ENCODE data around the gene FHIT.

Gene FHIT

DNA sequence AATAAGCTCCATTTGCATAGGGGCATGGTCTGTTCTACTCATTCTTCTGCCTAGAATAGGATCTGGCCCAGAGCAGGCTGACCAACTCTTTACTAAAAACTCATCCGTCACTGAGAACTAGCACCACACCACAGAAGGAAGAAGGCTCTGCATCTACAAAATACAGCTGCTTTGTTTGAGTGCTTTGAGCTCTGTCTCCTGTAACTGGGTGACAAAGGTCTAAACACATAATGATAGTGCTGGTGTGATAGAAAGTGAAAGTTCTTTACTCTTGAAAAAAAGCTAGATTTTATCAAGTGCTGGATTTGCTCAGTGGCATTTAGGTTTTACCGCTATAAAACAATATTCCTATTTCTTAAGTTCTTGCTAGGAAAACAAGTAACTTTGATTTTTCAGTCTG, 140.7 kb downstream of the FHIT start:
- Histone ChIP-seq H3K79me2 (ENCODE audit: low read length) (no peaks in the 10 kb centered on the region), H3K9me3 (ENCODE audit: insufficient read depth, low read length) (no peaks in the 10 kb centered on the region), H3K4me1 (ENCODE audit: low read length) (peaks cover 16% of the 10 kb centered on the region), H3K27ac (ENCODE audit: low read length) (no peak overlapping the region), H4K20me1 (ENCODE audit: insufficient read depth, low read length) (no peaks in the 10 kb centered on the region), H2AFZ (ENCODE audit: low read depth, low read length) (no peak overlapping the region), H3K9ac (ENCODE audit: low read length) (no peak overlapping the region), H3K4me2 (ENCODE audit: low read length) (no peak overlapping the region), H3K4me3 (ENCODE audit: low read length) (no peak overlapping the region), H3K27me3 (ENCODE audit: low read depth, low read length) (no peaks in the 10 kb centered on the region), H3K36me3 (replicated peaks; ENCODE audit: low read depth, low read length) (no peaks in the 10 kb centered on the region)
- no peak for TF ChIP-seq EZH2phosphoT487 (IDR thresholded peaks at IDR 0.05; ENCODE audit: low read depth)
- TF ChIP-seq, protein P1, sequence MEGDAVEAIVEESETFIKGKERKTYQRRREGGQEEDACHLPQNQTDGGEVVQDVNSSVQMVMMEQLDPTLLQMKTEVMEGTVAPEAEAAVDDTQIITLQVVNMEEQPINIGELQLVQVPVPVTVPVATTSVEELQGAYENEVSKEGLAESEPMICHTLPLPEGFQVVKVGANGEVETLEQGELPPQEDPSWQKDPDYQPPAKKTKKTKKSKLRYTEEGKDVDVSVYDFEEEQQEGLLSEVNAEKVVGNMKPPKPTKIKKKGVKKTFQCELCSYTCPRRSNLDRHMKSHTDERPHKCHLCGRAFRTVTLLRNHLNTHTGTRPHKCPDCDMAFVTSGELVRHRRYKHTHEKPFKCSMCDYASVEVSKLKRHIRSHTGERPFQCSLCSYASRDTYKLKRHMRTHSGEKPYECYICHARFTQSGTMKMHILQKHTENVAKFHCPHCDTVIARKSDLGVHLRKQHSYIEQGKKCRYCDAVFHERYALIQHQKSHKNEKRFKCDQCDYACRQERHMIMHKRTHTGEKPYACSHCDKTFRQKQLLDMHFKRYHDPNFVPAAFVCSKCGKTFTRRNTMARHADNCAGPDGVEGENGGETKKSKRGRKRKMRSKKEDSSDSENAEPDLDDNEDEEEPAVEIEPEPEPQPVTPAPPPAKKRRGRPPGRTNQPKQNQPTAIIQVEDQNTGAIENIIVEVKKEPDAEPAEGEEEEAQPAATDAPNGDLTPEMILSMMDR (IDR thresholded peaks at IDR 0.05; ENCODE audit: low read depth, low read length): no peak

DNA sequence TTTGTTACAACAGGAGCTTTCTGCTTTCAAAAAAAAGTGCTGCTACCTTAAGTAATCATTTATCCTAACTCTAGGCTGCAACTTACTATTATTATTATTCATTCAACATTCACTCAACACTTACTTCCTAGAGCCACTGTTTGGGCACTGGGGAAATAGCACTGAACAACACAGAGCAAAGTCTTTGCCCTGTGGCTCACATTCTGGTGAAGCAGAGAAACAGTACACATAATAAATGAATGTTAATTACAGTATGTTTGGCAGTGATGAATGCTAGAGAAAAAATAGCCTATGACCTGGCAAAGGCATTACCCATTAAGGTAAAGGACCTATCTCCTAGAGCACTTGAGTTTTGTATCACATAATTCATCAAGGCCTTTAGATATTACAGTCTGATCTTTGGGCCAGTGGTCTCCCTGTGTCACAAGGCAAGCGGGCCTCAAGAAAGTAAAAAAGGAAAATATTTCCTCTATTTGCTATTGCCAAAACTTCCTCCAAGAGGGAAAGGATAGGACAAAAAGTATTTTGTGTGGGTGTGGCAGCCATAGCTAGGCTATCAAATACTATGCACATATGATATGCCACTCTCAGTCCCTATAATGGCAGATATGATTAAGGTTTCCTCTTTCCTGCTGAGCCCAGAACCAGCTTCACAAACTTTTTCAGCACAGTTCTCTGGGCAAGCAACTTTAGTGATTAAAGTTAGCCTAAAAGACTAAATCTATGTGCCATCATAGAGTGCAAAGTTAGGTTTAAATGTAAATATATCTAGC, 142.8 kb downstream of the FHIT start:
- Histone ChIP-seq H3K79me2 (ENCODE audit: low read length) (no peaks in the 10 kb centered on the region), H3K4me2 (ENCODE audit: low read length) (no peak overlapping the region), H3K27ac (ENCODE audit: low read length) (no peak overlapping the region), H3K9ac (ENCODE audit: low read length) (no peak overlapping the region), H3K4me1 (ENCODE audit: low read length) (peaks cover 16% of the 10 kb centered on the region), H4K20me1 (ENCODE audit: insufficient read depth, low read length) (no peaks in the 10 kb centered on the region), H3K4me3 (ENCODE audit: low read length) (no peak overlapping the region), H3K27me3 (ENCODE audit: low read depth, low read length) (no peaks in the 10 kb centered on the region), H2AFZ (ENCODE audit: low read depth, low read length) (no peak overlapping the region), H3K36me3 (replicated peaks; ENCODE audit: low read depth, low read length) (no peaks in the 10 kb centered on the region), H3K9me3 (ENCODE audit: insufficient read depth, low read length) (no peaks in the 10 kb centered on the region)
- TF ChIP-seq, protein P1 (IDR thresholded peaks at IDR 0.05; ENCODE audit: low read depth, low read length): no peak
- no peak for TF ChIP-seq EZH2phosphoT487 (IDR thresholded peaks at IDR 0.05; ENCODE audit: low read depth)

DNA sequence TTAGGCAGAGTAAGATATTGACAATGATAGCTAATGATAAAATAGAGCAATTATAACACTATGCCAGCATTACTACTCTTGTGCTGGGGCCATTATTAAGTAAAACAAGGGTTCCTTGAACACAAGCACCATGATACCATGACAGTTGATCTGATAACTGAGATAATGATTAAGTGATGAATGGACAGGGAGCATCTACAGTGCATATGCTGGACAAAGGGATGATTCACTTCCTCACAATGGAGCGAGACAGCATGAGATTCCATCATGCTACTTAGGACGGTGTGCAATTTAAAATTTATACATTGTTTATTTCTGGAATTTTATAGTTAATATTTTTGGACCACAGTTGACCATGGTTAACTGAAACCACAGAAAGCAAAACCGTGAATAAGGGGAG, 156.6 kb downstream of the FHIT start:
- Histone ChIP-seq H3K36me3 (replicated peaks; ENCODE audit: low read depth, low read length) (no peaks in the 10 kb centered on the region), H3K27ac (ENCODE audit: low read length) (no peak overlapping the region), H3K4me1 (ENCODE audit: low read length) (no peaks in the 10 kb centered on the region), H2AFZ (ENCODE audit: low read depth, low read length) (no peak overlapping the region), H3K27me3 (ENCODE audit: low read depth, low read length) (no peaks in the 10 kb centered on the region), H3K9me3 (ENCODE audit: insufficient read depth, low read length) (no peaks in the 10 kb centered on the region), H3K4me2 (ENCODE audit: low read length) (no peak overlapping the region), H4K20me1 (ENCODE audit: insufficient read depth, low read length) (0 out of 2 replicates have a peak, but pooled peaks cover 3% of the 10 kb centered on the region), H3K4me3 (ENCODE audit: low read length) (no peak overlapping the region), H3K79me2 (ENCODE audit: low read length) (no peaks in the 10 kb centered on the region), H3K9ac (ENCODE audit: low read length) (no peak overlapping the region)
- TF ChIP-seq, protein P1 (IDR thresholded peaks at IDR 0.05; ENCODE audit: low read depth, low read length): no peak
- no peak for TF ChIP-seq EZH2phosphoT487 (IDR thresholded peaks at IDR 0.05; ENCODE audit: low read depth)

DNA sequence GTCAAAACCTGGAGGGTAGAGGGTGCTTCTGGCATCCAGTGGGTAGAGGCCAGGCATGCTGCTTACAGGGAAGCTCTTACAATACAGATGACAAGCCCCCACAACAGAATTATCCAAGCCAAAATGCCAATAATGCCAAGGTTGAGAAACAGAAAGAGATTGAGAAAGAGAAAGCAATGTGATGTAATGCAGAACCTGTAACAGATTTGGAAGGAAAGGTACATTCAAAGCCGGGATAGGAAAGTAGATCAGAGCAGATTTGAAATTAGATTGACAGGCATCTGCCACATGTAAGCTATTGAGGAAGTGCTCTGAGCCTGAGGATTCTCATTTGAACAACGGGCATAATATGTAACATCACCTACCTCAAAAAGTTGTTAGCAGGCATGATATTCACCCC, 157.9 kb downstream of the FHIT start:
- Histone ChIP-seq H3K4me2 (ENCODE audit: low read length) (no peak overlapping the region), H3K27me3 (ENCODE audit: low read depth, low read length) (no peaks in the 10 kb centered on the region), H3K4me1 (ENCODE audit: low read length) (no peaks in the 10 kb centered on the region), H3K4me3 (ENCODE audit: low read length) (no peak overlapping the region), H3K79me2 (ENCODE audit: low read length) (no peaks in the 10 kb centered on the region), H3K36me3 (replicated peaks; ENCODE audit: low read depth, low read length) (no peaks in the 10 kb centered on the region), H3K9me3 (ENCODE audit: insufficient read depth, low read length) (no peaks in the 10 kb centered on the region), H4K20me1 (ENCODE audit: insufficient read depth, low read length) (0 out of 2 replicates have a peak, but pooled peaks cover 3% of the 10 kb centered on the region), H3K27ac (ENCODE audit: low read length) (no peak overlapping the region), H2AFZ (ENCODE audit: low read depth, low read length) (no peak overlapping the region), H3K9ac (ENCODE audit: low read length) (no peak overlapping the region)
- TF ChIP-seq, protein P1 (IDR thresholded peaks at IDR 0.05; ENCODE audit: low read depth, low read length): no peak
- no peak for TF ChIP-seq EZH2phosphoT487 (IDR thresholded peaks at IDR 0.05; ENCODE audit: low read depth)
